Occipital lobe (tissue), 3 donors: ENCODE measurements around the gene MSLN. TPM values are rescaled to one million over a fixed set of nuclear protein-coding genes. Genes with fewer than 3 reads are reported as not detected.

Experiments used
- DNase-seq: peaks from one replicate; lab custom pipeline; 2025; lab: John Stamatoyannopoulos, UW
- small RNA-seq: library from RNA; depleted of rRNA; stranded (forward); fragments of <200 nt; gene quantifications from one replicate; pipeline ENCODE3, GENCODE V24; 2014
- total RNA-seq: library from RNA; depleted of rRNA; stranded (reverse); fragments of >200 nt; gene quantifications from one replicate; pipeline ENCODE4 v1.2.3, GENCODE V29; 2014

Gene MSLN
- total RNA-seq, 1 donor from 2014 or later: not detected

- no peak for DNase-seq
These were observed 42.6 kb downstream of the MSLN start for GRCh38 chr16:802914-803753.

- DNase-seq: no peak
These were observed 43.2 kb downstream of the MSLN start for GRCh38 chr16:803754-804080.

GRCh38 chr16:804193-805048 is 43.9 kb downstream of the MSLN start:
- no peak for DNase-seq

- DNase-seq: no peak
These were observed 44.9 kb downstream of the MSLN start for GRCh38 chr16:805474-805873.

- DNase-seq: peak; percentile 74
These were observed 47.0 kb downstream of the MSLN start for GRCh38 chr16:807347-808084.

- no peak for DNase-seq
These were observed 47.5 kb downstream of the MSLN start for GRCh38 chr16:808085-808386.

- no peak for DNase-seq
These were observed 52.8 kb downstream of the MSLN start for GRCh38 chr16:813204-813915.

- no peak for DNase-seq
These were observed 53.4 kb downstream of the MSLN start for GRCh38 chr16:813916-814412.

- DNase-seq: no peak
These were observed 54.4 kb downstream of the MSLN start for GRCh38 chr16:814974-815373.

- no peak for DNase-seq
These were observed 55.3 kb downstream of the MSLN start for GRCh38 chr16:815861-816260.

GRCh38 chr16:817001-817906 is 56.7 kb downstream of the MSLN start:
- no peak for DNase-seq

- no peak for DNase-seq
These were observed 57.6 kb downstream of the MSLN start for GRCh38 chr16:818132-818531.

Small RNA genes within 50 kb of the gene (small RNA-seq; reads per million reads assigned to genes)
- gene MIR662: not detected

Other genes with a start within 250 kb of the MSLN start
- 10.3 TPM for gene CAPN15, start 233.0 kb upstream of the MSLN start, total RNA-seq
- not detected for gene PRR35, start 200.3 kb upstream of the MSLN start, total RNA-seq
- 0.31 TPM for gene NHLRC4, start 193.7 kb upstream of the MSLN start, total RNA-seq
- gene PIGQ, start 190.8 kb upstream of the MSLN start, total RNA-seq: 18.1 TPM
- 24.2 TPM for gene RAB40C, start 170.7 kb upstream of the MSLN start, total RNA-seq
- gene WFIKKN1, start 129.7 kb upstream of the MSLN start, total RNA-seq: 0.47 TPM
- gene METTL26, start 124.4 kb upstream of the MSLN start, total RNA-seq: 25.3 TPM
- gene MCRIP2, start 118.9 kb upstream of the MSLN start, total RNA-seq: 8.9 TPM
- 7.2 TPM for gene WDR90, start 111.4 kb upstream of the MSLN start, total RNA-seq
- gene RHOT2, start 92.6 kb upstream of the MSLN start, total RNA-seq: 20.9 TPM
- 1.4 TPM for gene RHBDL1, start 85.1 kb upstream of the MSLN start, total RNA-seq
- gene STUB1, start 80.3 kb upstream of the MSLN start, total RNA-seq: 49.9 TPM
- gene JMJD8, start 76.4 kb upstream of the MSLN start, total RNA-seq: 14.3 TPM
- gene WDR24, start 70.3 kb upstream of the MSLN start, total RNA-seq: 3.0 TPM
- gene FBXL16, start 54.9 kb upstream of the MSLN start, total RNA-seq: 3.7 TPM
- gene METRN, start 45.6 kb upstream of the MSLN start, total RNA-seq: 16.7 TPM
- gene ANTKMT, start 39.6 kb upstream of the MSLN start, total RNA-seq: 11.5 TPM
- gene CCDC78, start 34.3 kb upstream of the MSLN start, total RNA-seq: 4.2 TPM
- 7.0 TPM for gene HAGHL, start 33.6 kb upstream of the MSLN start, total RNA-seq
- 48.8 TPM for gene CIAO3, start 19.7 kb upstream of the MSLN start, total RNA-seq
- 11.2 TPM for gene RPUSD1, start 27.6 kb downstream of the MSLN start, total RNA-seq
- gene CHTF18, start 27.9 kb downstream of the MSLN start, total RNA-seq: 8.9 TPM
- gene GNG13, start 40.0 kb downstream of the MSLN start, total RNA-seq: not detected
- 9.4 TPM for gene LMF1, start 210.2 kb downstream of the MSLN start, total RNA-seq
- gene SOX8, start 221.0 kb downstream of the MSLN start, total RNA-seq: 20.1 TPM